Lower leg skin (tissue), 4 donors: ENCODE data around the gene CTSK. TPM values are rescaled to one million over a fixed set of nuclear protein-coding genes. Genes with fewer than 3 reads are reported as not detected.

Source experiments
- DNase-seq, 2 donors: peaks; one replicate each; pipeline ENCODE4 v3.0.0-alpha.2; 2019; ENCODE audit warnings: low spot score in 2 of 2
- H3K4me3 ChIP-seq: fragments of 200-600 bp; sonication (generic); 2 replicates; pipeline ENCODE4 v1.5.1; 2017; ENCODE audit warnings: mild to moderate bottlenecking, low read depth; ENCODE audit not compliant: poor library complexity, severe bottlenecking
- CTCF ChIP-seq, 3 donors: fragments of 450-650 bp; IDR thresholded peaks; one replicate each; pipeline ENCODE4 v1.5.1; 2016; ENCODE audit warnings: antibody characterized with exemption in 3 of 3, mild to moderate bottlenecking in 3 of 3, moderate library complexity in 2 of 3
- POLR2A ChIP-seq, 2 donors: fragments of 450-650 bp; IDR thresholded peaks; one replicate each; pipeline ENCODE4 v1.6.1; 2016 to 2017; ENCODE audit warnings: antibody characterized with exemption in 2 of 2, mild to moderate bottlenecking in 1 of 2, moderate library complexity in 1 of 2
- WGBS, 2 donors: methylation state at CpG; one replicate each; pipeline ENCODE4 v1.1.5; 2018; 5-methylcytosine and 5-hydroxymethylcytosine counted together
- intact Hi-C: fragments of 100-400 bp; cut with DNase I; formaldehyde crosslinking; loops from one replicate; pipeline ENCODE4 v1.15.0; 2023; ENCODE audit warnings: low total_unique reads
- total RNA-seq, 4 donors: library from RNA; depleted of rRNA; stranded (reverse); fragments of >200 nt; gene quantifications; one replicate each; pipeline ENCODE4 v1.1.0, GENCODE V29; 2016

Gene CTSK
- total RNA-seq, 4 donors from 2014 or later: 73.3 to 205 (median 90.2) TPM

GRCh38 chr1:150820730-150821512, 12.9 kb upstream of the CTSK start:
- intact Hi-C loops: no loop called here
- no peak for TF ChIP-seq POLR2A (IDR thresholded peaks at IDR 0.05)
- TF ChIP-seq CTCF (IDR thresholded peaks at IDR 0.05): no peak
- DNase-seq: no peak
- H3K4me3 ChIP-seq: no peak overlapping the region
- 74 to 76% methylated on average over 7 of the region's 7 CpGs for WGBS, 2 donors

- TF ChIP-seq CTCF (IDR thresholded peaks at IDR 0.05): no peak
- TF ChIP-seq POLR2A (IDR thresholded peaks at IDR 0.05): no peak
- no peak for DNase-seq
- WGBS, 2 donors: 72 to 92% methylated on average over 4 of the region's 4 CpGs
- intact Hi-C loops: no loop called here
- H3K4me3 ChIP-seq: no peak overlapping the region
These were observed 7.8 kb upstream of the CTSK start for GRCh38 chr1:150815871-150816270.

GRCh38 chr1:150813028-150813707, 5.1 kb upstream of the CTSK start:
- TF ChIP-seq POLR2A (IDR thresholded peaks at IDR 0.05) (no peak), CTCF (IDR thresholded peaks at IDR 0.05) (no peak)
- intact Hi-C loops: no loop called here
- DNase-seq: peak; percentile 68 to 87
- WGBS, 2 donors: 42 to 48% methylated on average over 5 of the region's 5 CpGs
- no peak overlapping the region for H3K4me3 ChIP-seq

- DNase-seq: no peak
- intact Hi-C loops: no loop called here
- WGBS, 2 donors: 71% methylated on average over 9 of the region's 9 CpGs
These were observed 3.0 kb upstream of the CTSK start for GRCh38 chr1:150810958-150811659.

GRCh38 chr1:150809651-150810050, 1.6 kb upstream of the CTSK start:
- no peak overlapping the region for H3K4me3 ChIP-seq

More at GRCh38 chr1:150810958-150811659, 3.0 kb upstream of the CTSK start:
- H3K4me3 ChIP-seq: no peak overlapping the region
- TF ChIP-seq CTCF (IDR thresholded peaks at IDR 0.05) (no peak), POLR2A (IDR thresholded peaks at IDR 0.05) (no peak)

More at GRCh38 chr1:150809651-150810050, 1.6 kb upstream of the CTSK start:
- intact Hi-C loops: no loop called here
- no peak for TF ChIP-seq CTCF (IDR thresholded peaks at IDR 0.05)
- TF ChIP-seq POLR2A (IDR thresholded peaks at IDR 0.05): no peak
- WGBS, 2 donors: 31 to 35% methylated on average over 3 of the region's 3 CpGs
- peak; percentile 73 to 94 for DNase-seq
